ENCODE results near the gene PPT1. TPM values are rescaled to one million over a fixed set of nuclear protein-coding genes. Genes with fewer than 3 reads are reported as not detected.

Gene PPT1
- total RNA-seq: 88.6 and 132 TPM in 2 replicates

GRCh38 chr1:40096977-40097782 lies at the start of gene PPT1:
PPT1 (minus strand) TSS chr1:40097252; CDS start chr1:40097238, 14 bp downstream.

GRCh38 chr1:40040511-40041465 lies 56.3 kb downstream of the PPT1 start, which contains the start of gene CAP1:
CAP1 (plus strand) TSS chr1:40040729; CDS start chr1:40059347, 18,618 bp downstream.

Other genes starting within 250 kb of the PPT1 start
- gene TRIT1, start 213.7 kb downstream of the PPT1 start, total RNA-seq: 25.3 and 30.1 TPM in 2 replicates
- gene MYCL, start 195.3 kb downstream of the PPT1 start, total RNA-seq: 2.1 and 3.0 TPM in 2 replicates
- 3.9 and 5.3 TPM in 2 replicates for gene MFSD2A, start 142.1 kb downstream of the PPT1 start, total RNA-seq
- 505 and 515 TPM in 2 replicates for gene CAP1, start 56.5 kb downstream of the PPT1 start, total RNA-seq
- 31.2 and 35.4 TPM in 2 replicates for gene RLF, start 64.1 kb upstream of the PPT1 start, total RNA-seq
- gene TMCO2, start 150.7 kb upstream of the PPT1 start, total RNA-seq: not detected in 2 replicates
- 86.8 and 89.0 TPM in 2 replicates for gene ZMPSTE24, start 161.0 kb upstream of the PPT1 start, total RNA-seq
- 0.14 and 0.53 TPM in 2 replicates for gene COL9A2, start 220.0 kb upstream of the PPT1 start, total RNA-seq